ENCODE data around the gene VPS33B.

The VPS33B gene

GRCh38 chr15:91007266-91007665 is 15.1 kb downstream of the VPS33B start:
- peaks cover 4% of the 10 kb centered on the region for H3K4me1 Mint-ChIP-seq (ENCODE audit: low read depth)
- peaks cover 36% of the 10 kb centered on the region for H3K36me3 Mint-ChIP-seq (ENCODE audit: low read depth)
- H3K27ac Mint-ChIP-seq, result no peak overlapping the region
- no peaks in the 10 kb centered on the region for H3K27me3 Mint-ChIP-seq (ENCODE audit: low read depth)
- no peaks in the 10 kb centered on the region for H3K9me3 Mint-ChIP-seq
- no peak overlapping the region for H3K4me3 Mint-ChIP-seq

GRCh38 chr15:91001209-91001608 is 21.2 kb downstream of the VPS33B start:
- H3K36me3 Mint-ChIP-seq (ENCODE audit: low read depth), result peaks cover 47% of the 10 kb centered on the region
- no peak overlapping the region for H3K27ac Mint-ChIP-seq
- no peaks in the 10 kb centered on the region for H3K9me3 Mint-ChIP-seq
- no peak overlapping the region for H3K4me3 Mint-ChIP-seq
- H3K4me1 Mint-ChIP-seq (ENCODE audit: low read depth), result peaks cover 2% of the 10 kb centered on the region
- no peaks in the 10 kb centered on the region for H3K27me3 Mint-ChIP-seq (ENCODE audit: low read depth)

- H3K27ac Mint-ChIP-seq, result no peak overlapping the region
- H3K36me3 Mint-ChIP-seq (ENCODE audit: low read depth), result peaks cover 42% of the 10 kb centered on the region
- H3K4me1 Mint-ChIP-seq (ENCODE audit: low read depth), result peaks cover 4% of the 10 kb centered on the region
- H3K4me3 Mint-ChIP-seq, result no peak overlapping the region
- H3K27me3 Mint-ChIP-seq (ENCODE audit: low read depth), result no peaks in the 10 kb centered on the region
- no peaks in the 10 kb centered on the region for H3K9me3 Mint-ChIP-seq
These were observed 23.7 kb downstream of the VPS33B start for GRCh38 chr15:90998737-90999136.

GRCh38 chr15:90994417-90995311 is 27.7 kb downstream of the VPS33B start, which contains the start of gene PRC1:
TSS of gene PRC1 (minus strand) at chr15:90994535. CDS start at chr15:90994417, 118 bp downstream.
- Mint-ChIP-seq H3K4me1 (ENCODE audit: low read depth) (peaks cover 16% of the 10 kb centered on the region), H3K4me3 (peak within 1 kb of the TSS; percentile 100), H3K36me3 (ENCODE audit: low read depth) (peaks cover 24% of the 10 kb centered on the region), H3K27me3 (ENCODE audit: low read depth) (no peaks in the 10 kb centered on the region), H3K27ac (peak within 1 kb of the TSS; percentile 100), H3K9me3 (no peaks in the 10 kb centered on the region)

- no peaks in the 10 kb centered on the region for H3K9me3 Mint-ChIP-seq
- H3K4me1 Mint-ChIP-seq (ENCODE audit: low read depth), result peaks cover 16% of the 10 kb centered on the region
- peak overlapping the region; percentile 100 for H3K4me3 Mint-ChIP-seq
- peak overlapping the region; percentile 100 for H3K27ac Mint-ChIP-seq
- no peaks in the 10 kb centered on the region for H3K27me3 Mint-ChIP-seq (ENCODE audit: low read depth)
- peaks cover 21% of the 10 kb centered on the region for H3K36me3 Mint-ChIP-seq (ENCODE audit: low read depth)
These were observed 28.4 kb downstream of the VPS33B start for GRCh38 chr15:90994059-90994416.

- H3K27ac Mint-ChIP-seq, result peak overlapping the region; percentile 62
- H3K4me3 Mint-ChIP-seq, result peak overlapping the region; percentile 33
- no peaks in the 10 kb centered on the region for H3K27me3 Mint-ChIP-seq (ENCODE audit: low read depth)
- peaks cover 8% of the 10 kb centered on the region for H3K36me3 Mint-ChIP-seq (ENCODE audit: low read depth)
- H3K4me1 Mint-ChIP-seq (ENCODE audit: low read depth), result peaks cover 33% of the 10 kb centered on the region
- H3K9me3 Mint-ChIP-seq, result no peaks in the 10 kb centered on the region
These were observed 30.7 kb downstream of the VPS33B start for GRCh38 chr15:90991587-90992285.

GRCh38 chr15:90990446-90990845 is 31.9 kb downstream of the VPS33B start:
- Mint-ChIP-seq H3K9me3 (no peaks in the 10 kb centered on the region), H3K27ac (no peak overlapping the region), H3K36me3 (ENCODE audit: low read depth) (peaks cover 8% of the 10 kb centered on the region), H3K4me1 (ENCODE audit: low read depth) (peaks cover 36% of the 10 kb centered on the region), H3K27me3 (ENCODE audit: low read depth) (no peaks in the 10 kb centered on the region), H3K4me3 (no peak overlapping the region)

GRCh38 chr15:90989040-90989768 is 33.2 kb downstream of the VPS33B start:
- H3K36me3 Mint-ChIP-seq (ENCODE audit: low read depth), result peaks cover 12% of the 10 kb centered on the region
- no peaks in the 10 kb centered on the region for H3K27me3 Mint-ChIP-seq (ENCODE audit: low read depth)
- H3K9me3 Mint-ChIP-seq, result no peaks in the 10 kb centered on the region
- no peak overlapping the region for H3K4me3 Mint-ChIP-seq
- peak overlapping the region; percentile 77 for H3K27ac Mint-ChIP-seq
- peaks cover 41% of the 10 kb centered on the region for H3K4me1 Mint-ChIP-seq (ENCODE audit: low read depth)

- Mint-ChIP-seq H3K27ac (peak overlapping the region; percentile 77), H3K4me1 (ENCODE audit: low read depth) (peaks cover 48% of the 10 kb centered on the region), H3K36me3 (ENCODE audit: low read depth) (peaks cover 17% of the 10 kb centered on the region)
These were observed 34.1 kb downstream of the VPS33B start for GRCh38 chr15:90988296-90988695.

GRCh38 chr15:90987561-90988141 is 34.7 kb downstream of the VPS33B start:
- peak overlapping the region; percentile 75 for H3K27ac Mint-ChIP-seq
- H3K27me3 Mint-ChIP-seq (ENCODE audit: low read depth), result no peaks in the 10 kb centered on the region
- peaks cover 22% of the 10 kb centered on the region for H3K36me3 Mint-ChIP-seq (ENCODE audit: low read depth)
- peaks cover 49% of the 10 kb centered on the region for H3K4me1 Mint-ChIP-seq (ENCODE audit: low read depth)
- H3K9me3 Mint-ChIP-seq, result no peaks in the 10 kb centered on the region
- H3K4me3 Mint-ChIP-seq, result peak overlapping the region; percentile 19

More at GRCh38 chr15:90988296-90988695, 34.1 kb downstream of the VPS33B start:
- H3K9me3 Mint-ChIP-seq, result no peaks in the 10 kb centered on the region
- peak overlapping the region; percentile 45 for H3K4me3 Mint-ChIP-seq
- H3K27me3 Mint-ChIP-seq (ENCODE audit: low read depth), result no peaks in the 10 kb centered on the region

- H3K9me3 Mint-ChIP-seq, result no peaks in the 10 kb centered on the region
- H3K4me1 Mint-ChIP-seq (ENCODE audit: low read depth), result peaks cover 48% of the 10 kb centered on the region
These were observed 35.4 kb downstream of the VPS33B start for GRCh38 chr15:90986790-90987507.

GRCh38 chr15:90982135-90982534 is 40.3 kb downstream of the VPS33B start:
- no peaks in the 10 kb centered on the region for H3K9me3 Mint-ChIP-seq
- H3K27me3 Mint-ChIP-seq (ENCODE audit: low read depth), result no peaks in the 10 kb centered on the region
- H3K36me3 Mint-ChIP-seq (ENCODE audit: low read depth), result peaks cover 55% of the 10 kb centered on the region
- peaks cover 32% of the 10 kb centered on the region for H3K4me1 Mint-ChIP-seq (ENCODE audit: low read depth)
- peak overlapping the region; percentile 73 for H3K27ac Mint-ChIP-seq
- no peak overlapping the region for H3K4me3 Mint-ChIP-seq

More at GRCh38 chr15:90986790-90987507, 35.4 kb downstream of the VPS33B start:
- Mint-ChIP-seq H3K36me3 (ENCODE audit: low read depth) (peaks cover 25% of the 10 kb centered on the region), H3K27me3 (ENCODE audit: low read depth) (no peaks in the 10 kb centered on the region), H3K27ac (peak overlapping the region; percentile 28), H3K4me3 (no peak overlapping the region)

- Mint-ChIP-seq H3K27ac (peak overlapping the region; percentile 73), H3K27me3 (ENCODE audit: low read depth) (no peaks in the 10 kb centered on the region), H3K36me3 (ENCODE audit: low read depth) (peaks cover 57% of the 10 kb centered on the region), H3K4me3 (no peak overlapping the region), H3K9me3 (no peaks in the 10 kb centered on the region), H3K4me1 (ENCODE audit: low read depth) (peaks cover 31% of the 10 kb centered on the region)
These were observed 40.7 kb downstream of the VPS33B start for GRCh38 chr15:90981681-90982080.

All from T-helper 1 cell treated with Interleukin-12 subunit alpha and Interleukin-12 subunit beta and Interleukin-4 antibody, amounts not matched to agents 30 μg/mL and 1 μg/mL, for 36 hours (primary cell).